ENCODE results near the gene E2F1. TPM values are rescaled to one million over a fixed set of nuclear protein-coding genes. Genes with fewer than 3 reads are reported as not detected.

Gene E2F1
- total RNA-seq = 77.5 and 80.6 TPM in 2 replicates

- H3K9me3 Mint-ChIP-seq = no peaks in the 10 kb centered on the region
- peaks cover 71% of the 10 kb centered on the region for H3K4me1 Mint-ChIP-seq (ENCODE audit: low read depth)
- peak within 1 kb of the TSS; percentile 92 for H3K4me3 Mint-ChIP-seq
- H3K27ac Mint-ChIP-seq = peak within 1 kb of the TSS; percentile 89
- intact Hi-C loops (cut with micrococcal nuclease) = loop anchor here (1.0 to 5.0 kb wide), 7 partner anchors 20 to 424 kb away; partner anchors contain the start of genes ACTL10, CHMP4B, PXMP4 and RALY
- DNase-seq (ENCODE audit: low spot score) = peak; percentile 97
- H3K27me3 Mint-ChIP-seq (ENCODE audit: insufficient read depth) = no peaks in the 10 kb centered on the region
- H3K36me3 Mint-ChIP-seq (ENCODE audit: low read depth) = peaks cover 8% of the 10 kb centered on the region
These were observed at the start of gene E2F1 for GRCh38 chr20:33686100-33686983. Gene E2F1 (minus strand): TSS chr20:33686385. CDS start chr20:33686264, 121 bp downstream.

GRCh38 chr20:33733654-33734576 is 47.7 kb upstream of the E2F1 start:
- H3K27ac Mint-ChIP-seq = peak overlapping the region; percentile 18
- peaks cover 19% of the 10 kb centered on the region for H3K36me3 Mint-ChIP-seq (ENCODE audit: low read depth)
- DNase-seq (ENCODE audit: low spot score) = no peak
- intact Hi-C loops (cut with micrococcal nuclease) = loop anchor here (5.0 kb wide), 1 partner anchor 292 kb away; the partner anchor contains the start of gene SNTA1
- no peaks in the 10 kb centered on the region for H3K27me3 Mint-ChIP-seq (ENCODE audit: insufficient read depth)
- peak overlapping the region; percentile 34 for H3K4me3 Mint-ChIP-seq
- H3K4me1 Mint-ChIP-seq (ENCODE audit: low read depth) = peaks cover 27% of the 10 kb centered on the region
- H3K9me3 Mint-ChIP-seq = peaks cover 19% of the 10 kb centered on the region

GRCh38 chr20:33732166-33732970 is 46.2 kb upstream of the E2F1 start:
- Mint-ChIP-seq H3K4me3 (peak overlapping the region; percentile 89), H3K4me1 (ENCODE audit: low read depth) (peaks cover 27% of the 10 kb centered on the region), H3K9me3 (peaks cover 17% of the 10 kb centered on the region), H3K27me3 (ENCODE audit: insufficient read depth) (no peaks in the 10 kb centered on the region), H3K36me3 (ENCODE audit: low read depth) (peaks cover 19% of the 10 kb centered on the region), H3K27ac (peak overlapping the region; percentile 71)
- peak; percentile 87 for DNase-seq (ENCODE audit: low spot score)
- intact Hi-C loops (cut with micrococcal nuclease) = loop anchor here (1.0 to 5.0 kb wide), 6 partner anchors 46 to 397 kb away; partner anchors contain the start of genes CHMP4B, E2F1 and SNTA1

GRCh38 chr20:33731693-33732165 is 45.5 kb upstream of the E2F1 start, which contains the start of gene ZNF341:
Gene ZNF341 (plus strand): TSS chr20:33731996. CDS start chr20:33732022, 26 bp downstream.
- peaks cover 16% of the 10 kb centered on the region for H3K36me3 Mint-ChIP-seq (ENCODE audit: low read depth)
- no peaks in the 10 kb centered on the region for H3K27me3 Mint-ChIP-seq (ENCODE audit: insufficient read depth)

GRCh38 chr20:33730946-33731692 is 44.9 kb upstream of the E2F1 start:
- Mint-ChIP-seq H3K36me3 (ENCODE audit: low read depth) (peaks cover 11% of the 10 kb centered on the region), H3K9me3 (peaks cover 7% of the 10 kb centered on the region), H3K27me3 (ENCODE audit: insufficient read depth) (no peaks in the 10 kb centered on the region), H3K4me1 (ENCODE audit: low read depth) (peaks cover 27% of the 10 kb centered on the region), H3K4me3 (peak overlapping the region; percentile 84), H3K27ac (peak overlapping the region; percentile 97)
- intact Hi-C loops (cut with micrococcal nuclease) = loop anchor here (1.0 to 5.0 kb wide), 6 partner anchors 11 to 381 kb away; partner anchors contain the start of genes CDK5RAP1, EIF2S2, PXMP4 and SNTA1
- DNase-seq (ENCODE audit: low spot score) = no peak

More at GRCh38 chr20:33731693-33732165, 45.5 kb upstream of the E2F1 start, which contains the start of gene ZNF341:
- peaks cover 27% of the 10 kb centered on the region for H3K4me1 Mint-ChIP-seq (ENCODE audit: low read depth)
- H3K4me3 Mint-ChIP-seq = peak within 1 kb of the TSS; percentile 89
- H3K9me3 Mint-ChIP-seq = peaks cover 12% of the 10 kb centered on the region
- peak within 1 kb of the TSS; percentile 97 for H3K27ac Mint-ChIP-seq
- intact Hi-C loops (cut with micrococcal nuclease) = loop anchor here (1.0 to 5.0 kb wide), 11 partner anchors 11 to 398 kb away; partner anchors contain the start of genes CDK5RAP1, CHMP4B, E2F1 and EIF2S2
- DNase-seq (ENCODE audit: low spot score) = peak; percentile 87

- no peaks in the 10 kb centered on the region for H3K9me3 Mint-ChIP-seq
- H3K36me3 Mint-ChIP-seq (ENCODE audit: low read depth) = peaks cover 3% of the 10 kb centered on the region
- no peak overlapping the region for H3K27ac Mint-ChIP-seq
- intact Hi-C loops (cut with micrococcal nuclease) = no loop called here
- no peaks in the 10 kb centered on the region for H3K27me3 Mint-ChIP-seq (ENCODE audit: insufficient read depth)
- H3K4me1 Mint-ChIP-seq (ENCODE audit: low read depth) = peaks cover 23% of the 10 kb centered on the region
- H3K4me3 Mint-ChIP-seq = no peak overlapping the region
- no peak for DNase-seq (ENCODE audit: low spot score)
These were observed 42.9 kb upstream of the E2F1 start for GRCh38 chr20:33729101-33729500.

GRCh38 chr20:33728463-33728862 is 42.3 kb upstream of the E2F1 start:
- H3K9me3 Mint-ChIP-seq = no peaks in the 10 kb centered on the region
- intact Hi-C loops (cut with micrococcal nuclease) = no loop called here
- no peak overlapping the region for H3K4me3 Mint-ChIP-seq
- no peaks in the 10 kb centered on the region for H3K27me3 Mint-ChIP-seq (ENCODE audit: insufficient read depth)
- H3K4me1 Mint-ChIP-seq (ENCODE audit: low read depth) = peaks cover 17% of the 10 kb centered on the region
- H3K27ac Mint-ChIP-seq = no peak overlapping the region
- no peaks in the 10 kb centered on the region for H3K36me3 Mint-ChIP-seq (ENCODE audit: low read depth)
- no peak for DNase-seq (ENCODE audit: low spot score)

GRCh38 chr20:33727806-33728205 is 41.6 kb upstream of the E2F1 start:
- Mint-ChIP-seq H3K36me3 (ENCODE audit: low read depth) (no peaks in the 10 kb centered on the region), H3K9me3 (no peaks in the 10 kb centered on the region), H3K4me3 (no peak overlapping the region), H3K4me1 (ENCODE audit: low read depth) (peaks cover 14% of the 10 kb centered on the region), H3K27me3 (ENCODE audit: insufficient read depth) (no peaks in the 10 kb centered on the region), H3K27ac (no peak overlapping the region)
- intact Hi-C loops (cut with micrococcal nuclease) = no loop called here
- no peak for DNase-seq (ENCODE audit: low spot score)

GRCh38 chr20:33727115-33727479 is 40.9 kb upstream of the E2F1 start:
- Mint-ChIP-seq H3K27me3 (ENCODE audit: insufficient read depth) (no peaks in the 10 kb centered on the region), H3K36me3 (ENCODE audit: low read depth) (no peaks in the 10 kb centered on the region), H3K4me1 (ENCODE audit: low read depth) (peaks cover 10% of the 10 kb centered on the region), H3K27ac (no peak overlapping the region), H3K4me3 (no peak overlapping the region), H3K9me3 (no peaks in the 10 kb centered on the region)
- no peak for DNase-seq (ENCODE audit: low spot score)
- intact Hi-C loops (cut with micrococcal nuclease) = no loop called here

GRCh38 chr20:33725607-33726264 is 39.6 kb upstream of the E2F1 start:
- no peaks in the 10 kb centered on the region for H3K9me3 Mint-ChIP-seq
- no peaks in the 10 kb centered on the region for H3K27me3 Mint-ChIP-seq (ENCODE audit: insufficient read depth)
- H3K36me3 Mint-ChIP-seq (ENCODE audit: low read depth) = no peaks in the 10 kb centered on the region
- intact Hi-C loops (cut with micrococcal nuclease) = no loop called here
- H3K27ac Mint-ChIP-seq = no peak overlapping the region
- no peak for DNase-seq (ENCODE audit: low spot score)
- peaks cover under 1% of the 10 kb centered on the region for H3K4me1 Mint-ChIP-seq (ENCODE audit: low read depth)
- H3K4me3 Mint-ChIP-seq = no peak overlapping the region

Data from activated T-helper 1 cell treated with anti-CD3 and anti-CD28 coated beads, Interleukin-12 subunit alpha, Interleukin-12 subunit beta, Interleukin-2, Interleukin-4 antibody, amounts not matched to agents 30 ng/mL and 10 ng/mL and 1 ng/mL, durations not matched to agents 14 hours and 24 hours and 36 hours (primary cell).